Panc1 (cell line): ENCODE results near the gene CPLANE2.

ENCODE experiments used
- POLR2AphosphoS5 ChIP-seq: IDR thresholded peaks from 2 replicates; pipeline ENCODE4 v1.6.1; 2012; ENCODE audit warnings: mild to moderate bottlenecking, low read depth, low read length, moderate library complexity
- TF ChIP-seq, protein P1 (sequence below): fragments of 450-650 bp; IDR thresholded peaks from 2 replicates; pipeline ENCODE4 v1.5.1; 2017; ENCODE audit warnings: mild to moderate bottlenecking

DNA sequence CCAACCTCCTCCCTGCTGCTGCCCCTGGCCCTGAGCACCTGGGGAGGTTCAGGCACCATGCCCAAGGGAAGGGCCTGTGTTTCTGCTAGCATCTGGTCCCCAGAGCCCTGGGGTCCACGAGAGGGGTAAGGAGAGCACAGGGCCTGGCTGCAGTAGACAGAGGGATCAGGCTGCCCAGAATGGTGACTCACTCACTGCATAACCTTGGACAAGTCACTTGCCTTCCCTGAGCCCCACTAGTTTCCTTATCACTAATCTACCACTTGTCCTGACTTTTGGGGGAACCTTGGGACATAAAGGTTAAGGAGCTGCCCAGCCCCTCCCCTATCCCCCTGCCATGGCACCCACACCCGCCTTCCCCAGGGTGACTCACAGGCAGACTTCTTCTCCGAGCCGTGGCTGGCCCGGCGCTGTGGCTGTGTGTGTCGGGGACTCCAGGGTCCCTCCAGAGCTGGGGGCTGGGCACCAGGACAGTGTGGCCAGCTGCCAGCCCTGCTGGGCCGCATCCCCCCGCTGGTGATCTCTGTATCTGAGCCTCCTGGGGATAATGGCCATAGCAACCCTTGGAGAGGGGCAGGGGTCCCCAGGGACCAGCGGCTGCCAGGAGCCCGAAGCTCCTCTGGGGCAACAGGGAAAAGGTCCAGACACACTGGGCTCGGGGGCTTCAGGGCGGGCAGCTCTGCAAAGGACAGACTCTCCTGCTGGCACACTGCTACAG lies 28.6 kb downstream of the CPLANE2 start:
- TF ChIP-seq, protein P1, sequence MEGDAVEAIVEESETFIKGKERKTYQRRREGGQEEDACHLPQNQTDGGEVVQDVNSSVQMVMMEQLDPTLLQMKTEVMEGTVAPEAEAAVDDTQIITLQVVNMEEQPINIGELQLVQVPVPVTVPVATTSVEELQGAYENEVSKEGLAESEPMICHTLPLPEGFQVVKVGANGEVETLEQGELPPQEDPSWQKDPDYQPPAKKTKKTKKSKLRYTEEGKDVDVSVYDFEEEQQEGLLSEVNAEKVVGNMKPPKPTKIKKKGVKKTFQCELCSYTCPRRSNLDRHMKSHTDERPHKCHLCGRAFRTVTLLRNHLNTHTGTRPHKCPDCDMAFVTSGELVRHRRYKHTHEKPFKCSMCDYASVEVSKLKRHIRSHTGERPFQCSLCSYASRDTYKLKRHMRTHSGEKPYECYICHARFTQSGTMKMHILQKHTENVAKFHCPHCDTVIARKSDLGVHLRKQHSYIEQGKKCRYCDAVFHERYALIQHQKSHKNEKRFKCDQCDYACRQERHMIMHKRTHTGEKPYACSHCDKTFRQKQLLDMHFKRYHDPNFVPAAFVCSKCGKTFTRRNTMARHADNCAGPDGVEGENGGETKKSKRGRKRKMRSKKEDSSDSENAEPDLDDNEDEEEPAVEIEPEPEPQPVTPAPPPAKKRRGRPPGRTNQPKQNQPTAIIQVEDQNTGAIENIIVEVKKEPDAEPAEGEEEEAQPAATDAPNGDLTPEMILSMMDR, result no peak
- no peak for TF ChIP-seq POLR2AphosphoS5
